Activated CD4-positive, alpha-beta memory T cell treated with anti-CD3 and anti-CD28 coated beads, Interleukin-2, amount 10 ng/mL, durations not matched to agents 7 days and 5 days (primary cell): Measurements from ENCODE around the gene RFX4. TPM values are rescaled to one million over a fixed set of nuclear protein-coding genes. Genes with fewer than 3 reads are reported as not detected.

Source experiments
- CTCF ChIA-PET: fragments of 350-600 bp; sonication (Branson Sonifier 250); formaldehyde crosslinking; loops from one replicate; lab custom pipeline; 2021; ENCODE audit warnings: antibody characterized with exemption, inconsistent platforms; lab: Charles Lee
- POLR2A ChIA-PET: fragments of 350-600 bp; sonication (Branson Sonifier 250); formaldehyde crosslinking; loops from one replicate; lab custom pipeline; 2021; ENCODE audit warnings: antibody characterized with exemption; lab: Charles Lee
- DNase-seq: peaks from one replicate; pipeline ENCODE4 v3.0.0-alpha.2; 2020
- H3K27ac Mint-ChIP-seq: one replicate; pipeline ENCODE4 v1.8.0; 2021; ENCODE audit warnings: mild to moderate bottlenecking, mixed read lengths
- H3K27me3 Mint-ChIP-seq: one replicate; pipeline ENCODE4 v1.8.0; 2021; ENCODE audit warnings: mixed read lengths
- H3K36me3 Mint-ChIP-seq: one replicate; pipeline ENCODE4 v1.8.0; 2021; ENCODE audit warnings: low read depth, mixed read lengths
- H3K4me1 Mint-ChIP-seq: one replicate; pipeline ENCODE4 v1.8.0; 2021; ENCODE audit warnings: mixed read lengths
- H3K4me3 Mint-ChIP-seq: one replicate; pipeline ENCODE4 v1.8.0; 2021; ENCODE audit warnings: mild to moderate bottlenecking, mixed read lengths
- H3K9me3 Mint-ChIP-seq: one replicate; pipeline ENCODE4 v1.8.0; 2021; ENCODE audit warnings: mixed read lengths
- total RNA-seq, 2 experiments: library from RNA; stranded (reverse); gene quantifications; one replicate each; pipeline ENCODE4 v1.2.3, GENCODE V29; 2021

RFX4 gene
- total RNA-seq, 2 experiments from 2014 or later: not detected

DNA sequence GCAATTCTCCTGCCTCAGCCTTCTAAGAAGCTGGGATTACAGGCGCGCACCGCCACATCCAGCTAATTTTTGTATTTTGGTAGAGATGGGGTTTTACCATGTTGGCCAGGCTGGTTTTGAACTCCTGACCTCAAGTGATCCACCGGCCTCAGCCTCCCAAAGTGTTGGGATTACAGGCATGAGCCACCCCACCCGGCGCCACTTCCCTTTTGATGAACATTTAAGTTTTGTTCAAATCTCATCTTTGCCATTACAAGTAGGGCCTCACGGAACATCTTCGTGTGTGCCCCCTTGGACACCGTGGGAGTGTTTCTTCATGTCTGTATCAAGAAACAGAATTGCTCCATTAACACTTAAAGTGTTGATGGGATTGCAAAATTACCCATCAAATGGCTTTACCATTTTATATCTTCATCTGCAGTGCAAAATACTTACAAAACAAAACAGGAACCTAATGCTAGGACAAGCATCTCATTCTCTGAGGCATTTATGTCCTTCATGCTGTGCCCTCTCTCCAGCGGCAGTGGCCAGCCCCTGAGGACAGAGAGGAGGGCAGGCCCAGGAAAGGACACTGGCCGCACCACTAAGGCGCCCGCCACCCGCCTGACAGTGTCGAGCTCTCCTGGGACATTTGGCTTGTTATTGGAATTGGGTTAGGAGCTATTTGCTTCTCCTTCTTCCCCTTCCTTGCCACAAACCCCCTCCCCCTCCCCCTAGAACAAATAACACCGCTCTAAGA is 61.7 kb downstream of the RFX4 start:
- POLR2A ChIA-PET: no interaction called here

DNA sequence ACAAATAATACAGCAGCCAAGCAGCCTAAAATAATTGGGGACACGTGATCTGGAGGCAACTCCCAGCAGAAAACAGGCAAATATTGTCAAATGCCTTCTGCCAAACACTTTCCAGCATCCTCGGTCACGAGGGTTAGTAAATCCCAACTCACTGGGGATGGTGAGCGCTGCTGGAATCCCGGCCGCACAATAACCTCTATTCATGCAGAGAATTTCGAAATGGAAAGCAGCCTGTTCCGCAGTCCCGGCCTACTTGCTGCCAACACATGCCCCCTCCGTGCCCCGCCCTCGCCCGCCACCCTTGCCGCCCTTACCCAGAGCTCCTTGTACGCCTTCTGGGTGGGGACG is 62.2 kb downstream of the RFX4 start:
- ChIA-PET CTCF (interaction anchor here (0.7 kb wide), 1 partner anchor 263 kb away, joined by 3 read pairs; no protein-coding TSS in a partner anchor), POLR2A (no interaction called here)
- H3K27ac Mint-ChIP-seq: no peak overlapping the region
- H3K27me3 Mint-ChIP-seq: peaks cover 9% of the 10 kb centered on the region
- no peaks in the 10 kb centered on the region for H3K4me1 Mint-ChIP-seq
- H3K4me3 Mint-ChIP-seq: no peak overlapping the region
- no peak for DNase-seq
- no peaks in the 10 kb centered on the region for H3K9me3 Mint-ChIP-seq
- no peaks in the 10 kb centered on the region for H3K36me3 Mint-ChIP-seq

More for the DNA sequence above, 61.7 kb downstream of the RFX4 start:
- H3K36me3 Mint-ChIP-seq: no peaks in the 10 kb centered on the region
- no peak for DNase-seq
- peaks cover 9% of the 10 kb centered on the region for H3K27me3 Mint-ChIP-seq
- H3K4me1 Mint-ChIP-seq: no peaks in the 10 kb centered on the region
- no peak overlapping the region for H3K4me3 Mint-ChIP-seq
- no peaks in the 10 kb centered on the region for H3K9me3 Mint-ChIP-seq
- CTCF ChIA-PET: interaction anchor here (0.7 kb wide), 1 partner anchor 262 kb away, joined by 3 read pairs; no protein-coding TSS in a partner anchor
- no peak overlapping the region for H3K27ac Mint-ChIP-seq

DNA sequence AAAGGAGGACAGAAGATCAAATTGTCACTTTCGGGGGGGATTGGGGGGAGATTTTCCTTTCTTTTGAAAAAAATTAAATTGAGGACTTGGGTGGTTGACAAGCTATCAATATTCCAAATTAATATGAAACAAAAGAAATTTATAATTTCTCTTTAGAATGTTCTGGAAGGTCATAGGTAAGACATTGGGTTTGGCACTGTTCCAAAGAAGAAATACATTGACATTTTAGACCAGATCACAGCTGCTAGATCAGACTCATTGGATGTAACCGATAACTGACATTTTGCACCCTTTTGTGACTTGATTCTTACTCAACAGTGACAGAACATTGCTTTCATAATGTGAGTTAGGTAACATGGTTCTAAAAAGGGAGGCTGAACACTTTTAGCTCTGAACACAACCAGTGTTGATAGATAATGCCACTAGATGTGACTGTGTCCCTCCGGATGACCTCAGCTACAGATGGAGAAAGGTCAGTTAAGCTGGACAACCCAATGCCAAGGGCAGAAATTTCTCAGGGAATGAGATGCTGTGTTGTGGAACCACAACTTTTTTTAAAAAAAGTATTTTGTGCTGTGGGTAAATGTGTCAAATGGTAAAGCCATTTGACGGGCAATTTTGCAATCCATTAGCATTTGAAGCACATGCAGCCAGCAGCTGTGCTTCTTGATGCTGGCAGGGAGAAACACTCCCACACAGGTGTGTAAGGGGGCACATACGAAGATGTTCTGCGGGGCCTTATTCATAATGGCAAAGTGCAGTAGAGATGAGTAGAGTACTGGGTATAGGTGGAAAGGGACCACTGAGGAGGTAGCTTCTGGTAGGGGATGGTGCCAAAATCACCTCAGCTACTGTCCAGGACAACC is 62.9 kb downstream of the RFX4 start:
- CTCF ChIA-PET: interaction anchor here (0.7 kb wide), 1 partner anchor 263 kb away, joined by 3 read pairs; no protein-coding TSS in a partner anchor

DNA sequence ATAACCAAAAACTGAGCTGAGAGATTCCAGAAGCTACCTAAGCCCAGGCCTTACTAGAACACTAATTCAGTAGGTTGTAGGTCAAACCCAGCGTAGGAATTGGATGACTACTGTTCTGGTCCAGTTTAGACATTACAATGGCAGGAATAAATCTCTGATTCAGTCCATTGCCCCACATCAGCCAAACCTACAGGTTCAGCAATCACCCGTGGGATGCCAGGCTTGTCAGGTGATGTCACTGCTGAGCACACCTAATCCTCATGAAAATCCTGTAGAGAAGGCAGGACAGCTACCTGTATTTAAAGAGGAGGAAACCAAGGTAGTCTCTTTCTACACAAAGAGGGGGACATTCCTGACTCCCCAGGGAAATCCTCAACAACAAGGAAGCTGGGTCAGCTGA is 63.7 kb downstream of the RFX4 start:
- ChIA-PET POLR2A (no interaction called here), CTCF (interaction anchor here (0.6 kb wide), 1 partner anchor 44 kb away, joined by 3 read pairs; no protein-coding TSS in a partner anchor)
- Mint-ChIP-seq H3K27me3 (peaks cover 6% of the 10 kb centered on the region), H3K9me3 (no peaks in the 10 kb centered on the region), H3K36me3 (no peaks in the 10 kb centered on the region), H3K27ac (no peak overlapping the region), H3K4me3 (no peak overlapping the region), H3K4me1 (no peaks in the 10 kb centered on the region)
- no peak for DNase-seq

More for the DNA sequence above, 62.9 kb downstream of the RFX4 start:
- peaks cover 9% of the 10 kb centered on the region for H3K27me3 Mint-ChIP-seq
- H3K36me3 Mint-ChIP-seq: no peaks in the 10 kb centered on the region
- no peak overlapping the region for H3K4me3 Mint-ChIP-seq
- H3K27ac Mint-ChIP-seq: no peak overlapping the region
- DNase-seq: no peak
- POLR2A ChIA-PET: no interaction called here
- no peaks in the 10 kb centered on the region for H3K9me3 Mint-ChIP-seq
- H3K4me1 Mint-ChIP-seq: no peaks in the 10 kb centered on the region

DNA sequence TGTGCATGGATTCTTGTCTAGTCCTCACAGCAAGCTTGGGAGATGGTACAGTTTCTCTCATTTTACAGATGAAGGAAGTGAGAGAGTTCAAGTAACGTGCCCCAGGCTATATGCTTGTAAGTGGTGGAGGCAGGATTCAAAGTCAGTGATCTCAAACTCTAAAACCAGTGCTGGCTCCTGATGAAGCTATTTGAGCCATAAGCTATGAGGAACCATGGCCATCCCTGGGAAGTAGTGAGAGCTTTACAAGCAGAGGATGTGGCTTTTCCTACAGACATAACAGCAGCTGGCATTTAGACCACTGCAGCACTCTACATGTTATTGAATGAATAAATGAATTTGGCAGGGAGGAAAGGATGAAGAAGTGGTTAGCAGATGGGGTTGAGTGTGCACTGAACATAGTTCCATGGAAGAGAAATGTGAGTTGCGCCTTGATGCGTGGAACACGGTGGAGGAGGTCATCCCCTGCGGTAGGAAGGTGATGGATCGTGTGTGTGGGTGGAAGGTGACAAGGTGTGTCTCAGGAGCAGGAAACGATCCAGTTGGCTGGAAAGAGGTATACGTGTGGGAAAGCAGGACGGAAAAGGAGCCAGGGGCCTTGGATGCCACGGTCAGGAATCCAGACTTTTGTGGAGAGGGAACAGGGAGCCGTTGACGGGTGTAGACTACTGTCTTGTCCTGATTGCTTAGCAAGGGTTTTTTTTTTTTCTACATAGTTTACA is 65.2 kb downstream of the RFX4 start:
- ChIA-PET CTCF (no interaction called here), POLR2A (no interaction called here)
- Mint-ChIP-seq H3K27ac (no peak overlapping the region), H3K9me3 (no peaks in the 10 kb centered on the region), H3K27me3 (peaks cover 4% of the 10 kb centered on the region), H3K4me1 (no peaks in the 10 kb centered on the region), H3K36me3 (no peaks in the 10 kb centered on the region), H3K4me3 (no peak overlapping the region)
- no peak for DNase-seq

DNA sequence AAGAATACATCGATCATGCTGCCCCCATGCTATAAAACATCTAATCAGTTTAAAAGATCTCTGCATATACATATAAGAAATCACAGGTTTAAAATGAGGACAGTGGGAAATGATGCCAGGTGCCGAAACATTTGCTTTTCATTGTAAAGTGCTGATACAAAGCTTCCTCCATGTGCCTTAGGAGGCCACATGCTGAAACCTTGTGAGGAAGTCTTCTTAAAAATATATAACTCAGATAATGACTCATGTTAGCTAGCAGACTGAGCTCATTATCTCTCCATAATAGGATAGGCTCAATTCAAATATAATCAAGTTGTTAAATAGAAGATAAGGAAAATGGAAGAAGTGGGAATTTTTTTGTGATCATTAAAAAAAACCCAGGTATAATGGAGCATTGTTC is 65.9 kb downstream of the RFX4 start:
- CTCF ChIA-PET: no interaction called here
- no peaks in the 10 kb centered on the region for H3K4me1 Mint-ChIP-seq
- POLR2A ChIA-PET: no interaction called here

DNA sequence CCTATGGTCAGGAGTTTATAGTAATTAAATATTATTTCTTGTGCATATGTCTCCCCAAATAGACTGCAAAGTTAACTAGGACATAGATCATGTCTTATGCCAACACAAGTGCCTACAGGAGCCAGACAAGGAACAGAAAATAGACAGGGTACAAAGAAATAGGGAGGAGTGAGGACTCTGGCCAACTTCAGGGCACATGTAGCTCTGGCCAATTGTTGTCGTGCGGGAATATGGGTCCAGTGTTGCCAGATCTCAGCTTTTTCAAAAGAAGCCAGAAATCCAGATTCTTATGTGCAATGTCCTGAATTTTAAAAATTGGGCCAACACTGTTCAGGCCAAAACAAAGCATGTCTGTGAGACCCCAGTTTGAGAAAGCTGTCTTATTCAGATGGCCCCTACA is 68.7 kb downstream of the RFX4 start:
- Mint-ChIP-seq H3K27ac (no peak overlapping the region), H3K4me3 (no peak overlapping the region), H3K27me3 (peaks cover 8% of the 10 kb centered on the region), H3K9me3 (no peaks in the 10 kb centered on the region), H3K36me3 (no peaks in the 10 kb centered on the region), H3K4me1 (no peaks in the 10 kb centered on the region)
- ChIA-PET CTCF (no interaction called here), POLR2A (no interaction called here)
- no peak for DNase-seq

More for the DNA sequence above, 65.9 kb downstream of the RFX4 start:
- H3K27ac Mint-ChIP-seq: no peak overlapping the region
- no peaks in the 10 kb centered on the region for H3K36me3 Mint-ChIP-seq
- H3K4me3 Mint-ChIP-seq: no peak overlapping the region
- H3K27me3 Mint-ChIP-seq: peaks cover 4% of the 10 kb centered on the region
- no peaks in the 10 kb centered on the region for H3K9me3 Mint-ChIP-seq
- DNase-seq: no peak

DNA sequence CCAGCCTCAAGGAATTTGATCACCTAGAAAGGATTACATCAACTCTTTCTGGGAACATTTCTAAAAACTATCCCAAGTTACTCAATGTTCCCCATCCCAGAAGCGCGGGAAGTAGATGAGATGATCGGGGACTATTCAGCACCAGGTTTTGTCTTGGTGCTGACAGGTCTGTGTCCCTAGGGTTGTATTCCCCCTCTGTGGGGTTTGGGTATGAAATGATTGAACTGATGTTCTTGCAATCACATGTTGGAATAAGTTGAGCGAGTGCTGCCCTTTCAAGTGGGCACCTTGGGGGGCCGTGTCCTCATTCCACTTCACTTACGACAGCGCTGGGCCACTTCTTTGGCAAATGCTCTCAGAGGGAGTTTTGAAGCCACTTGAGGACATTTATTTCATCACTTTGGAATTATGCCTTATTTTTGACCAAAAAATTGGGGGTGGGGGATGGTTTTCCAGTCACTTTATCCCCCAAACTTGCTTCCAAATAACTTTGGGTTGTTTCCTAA is 69.8 kb downstream of the RFX4 start:
- Mint-ChIP-seq H3K36me3 (no peaks in the 10 kb centered on the region), H3K27me3 (peaks cover 10% of the 10 kb centered on the region), H3K9me3 (no peaks in the 10 kb centered on the region), H3K27ac (no peak overlapping the region), H3K4me3 (no peak overlapping the region), H3K4me1 (no peaks in the 10 kb centered on the region)
- ChIA-PET CTCF (no interaction called here), POLR2A (no interaction called here)
- no peak for DNase-seq

DNA sequence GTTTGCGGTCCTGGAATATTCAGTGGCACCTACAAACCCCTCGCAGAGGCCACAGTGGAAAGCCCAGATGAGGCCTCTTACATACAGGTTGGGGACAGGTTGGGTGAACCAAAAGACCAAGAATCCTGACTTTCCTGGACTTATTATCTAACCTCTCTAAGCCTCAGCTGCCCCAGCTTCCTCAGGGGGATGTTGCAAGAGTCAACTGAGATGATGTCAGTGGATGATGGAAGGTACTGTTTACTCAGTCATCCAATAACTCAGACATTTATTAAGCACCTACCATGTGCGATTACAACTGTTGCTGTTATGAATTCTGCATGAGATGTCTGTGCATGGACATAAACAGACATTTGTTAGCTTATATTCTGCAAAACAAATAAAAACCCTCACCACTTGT is 72.8 kb downstream of the RFX4 start:
- Mint-ChIP-seq H3K27me3 (peaks cover 6% of the 10 kb centered on the region), H3K4me1 (no peaks in the 10 kb centered on the region), H3K4me3 (no peak overlapping the region), H3K36me3 (no peaks in the 10 kb centered on the region), H3K27ac (no peak overlapping the region), H3K9me3 (no peaks in the 10 kb centered on the region)
- ChIA-PET CTCF (no interaction called here), POLR2A (no interaction called here)
- no peak for DNase-seq

DNA sequence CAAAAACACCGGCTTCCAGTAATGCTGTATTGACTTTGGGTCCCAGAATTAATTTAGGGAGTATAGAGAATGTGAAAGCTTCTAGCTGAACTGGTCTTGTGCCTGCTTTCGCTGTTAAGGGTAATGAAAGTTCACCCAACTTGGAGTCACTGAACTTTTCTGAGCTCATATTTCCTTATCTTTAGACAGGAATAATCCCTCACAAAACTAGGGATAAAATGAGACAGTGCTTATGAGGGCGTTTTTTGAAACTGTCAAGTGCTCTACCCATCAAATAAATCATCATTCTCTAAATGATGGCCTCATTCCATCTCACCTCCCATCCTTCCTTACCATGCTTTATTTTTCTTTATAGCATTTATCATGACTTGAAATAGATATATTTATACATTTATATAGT is 74.7 kb downstream of the RFX4 start:
- Mint-ChIP-seq H3K4me3 (no peak overlapping the region), H3K9me3 (peaks cover 6% of the 10 kb centered on the region), H3K4me1 (no peaks in the 10 kb centered on the region), H3K36me3 (no peaks in the 10 kb centered on the region), H3K27me3 (peaks cover 11% of the 10 kb centered on the region), H3K27ac (no peak overlapping the region)
- DNase-seq: no peak
- POLR2A ChIA-PET: no interaction called here
- CTCF ChIA-PET: no interaction called here

DNA sequence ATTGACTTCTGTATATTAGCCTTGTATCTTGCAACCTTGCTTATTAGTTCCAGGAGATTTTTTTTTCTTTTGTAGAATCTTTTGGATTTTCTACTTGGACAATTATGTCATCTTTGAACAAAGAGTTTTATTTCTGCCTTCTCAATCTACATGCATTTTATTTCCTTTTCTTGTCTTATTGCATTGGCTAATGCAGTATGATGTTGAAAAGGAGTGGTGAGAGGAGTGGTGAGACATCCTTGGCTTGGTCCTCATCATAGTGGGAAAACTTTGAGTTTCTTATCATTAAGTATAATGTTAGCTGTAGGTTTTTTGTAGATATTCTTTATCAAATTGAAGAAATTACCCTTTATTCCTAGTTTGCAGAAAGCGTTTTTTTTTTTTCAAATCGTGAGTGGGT is 80.6 kb downstream of the RFX4 start:
- H3K36me3 Mint-ChIP-seq: no peaks in the 10 kb centered on the region
- ChIA-PET CTCF (no interaction called here), POLR2A (no interaction called here)
- H3K27me3 Mint-ChIP-seq: peaks cover 22% of the 10 kb centered on the region
- peaks cover 12% of the 10 kb centered on the region for H3K9me3 Mint-ChIP-seq
- H3K4me1 Mint-ChIP-seq: no peaks in the 10 kb centered on the region
- no peak for DNase-seq
- H3K27ac Mint-ChIP-seq: no peak overlapping the region
- no peak overlapping the region for H3K4me3 Mint-ChIP-seq

DNA sequence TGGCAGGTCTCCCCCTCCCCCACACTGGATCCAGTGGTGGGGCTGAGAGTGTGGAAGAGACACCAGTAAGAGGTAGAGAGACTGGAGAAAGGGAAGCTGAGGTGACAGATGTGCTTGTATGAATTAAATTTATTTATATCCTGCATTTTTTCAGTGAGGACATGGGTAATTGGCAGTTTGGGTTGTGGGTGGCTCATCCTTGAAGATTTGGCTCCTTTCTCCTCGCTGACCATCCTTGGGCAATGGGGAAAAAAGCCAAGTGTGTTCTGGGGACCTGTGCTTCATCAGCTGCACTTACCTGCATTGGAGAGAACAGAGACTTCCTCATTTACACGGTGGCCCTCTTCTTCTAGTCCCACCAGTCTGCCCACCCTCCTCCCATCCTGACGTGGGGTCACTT is 86.4 kb downstream of the RFX4 start:
- ChIA-PET CTCF (no interaction called here), POLR2A (no interaction called here)
- H3K9me3 Mint-ChIP-seq: no peaks in the 10 kb centered on the region
- H3K4me1 Mint-ChIP-seq: no peaks in the 10 kb centered on the region
- H3K4me3 Mint-ChIP-seq: no peak overlapping the region
- H3K27ac Mint-ChIP-seq: no peak overlapping the region
- peaks cover 48% of the 10 kb centered on the region for H3K27me3 Mint-ChIP-seq
- DNase-seq: no peak
- H3K36me3 Mint-ChIP-seq: no peaks in the 10 kb centered on the region

DNA sequence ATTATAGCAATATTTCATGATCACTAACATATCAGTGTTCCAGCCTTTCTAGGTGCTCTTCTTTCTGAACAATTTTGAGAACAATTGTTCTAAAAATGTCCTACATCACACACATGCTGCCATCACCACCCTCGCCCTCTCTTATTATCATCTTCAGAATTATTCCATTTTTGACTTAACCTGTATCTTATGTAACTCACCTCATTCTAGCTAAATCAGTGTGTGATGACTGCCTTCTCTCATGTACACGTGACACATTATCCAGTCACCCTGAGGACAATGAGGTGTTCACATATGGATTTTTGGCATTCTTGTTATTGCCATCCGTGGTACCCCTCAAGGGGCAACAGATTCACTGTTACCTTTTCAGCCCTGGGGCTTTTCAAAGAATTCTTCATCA is 87.3 kb downstream of the RFX4 start:
- Mint-ChIP-seq H3K27ac (no peak overlapping the region), H3K4me3 (no peak overlapping the region), H3K27me3 (peaks cover 50% of the 10 kb centered on the region), H3K36me3 (no peaks in the 10 kb centered on the region), H3K4me1 (no peaks in the 10 kb centered on the region), H3K9me3 (no peaks in the 10 kb centered on the region)
- ChIA-PET POLR2A (no interaction called here), CTCF (no interaction called here)
- DNase-seq: no peak
